GM12878 (cell line): ENCODE measurements around the gene PACS2. TPM values are rescaled to one million over a fixed set of nuclear protein-coding genes. Genes with fewer than 3 reads are reported as not detected.

ENCODE experiments used
- ATAC-seq: fragments of 200-7000 bp; cut with Tn5 transposase; 3 replicates; pipeline ENCODE4 v1.9.1; 2020; ENCODE audit warnings: mild to moderate bottlenecking, moderate library complexity
- BruUV-seq: library from RNA; stranded (reverse); fragments of 400-500 nt; replicated peaks from 2 replicates; lab custom pipeline; 2021; lab: Mats Ljungman, UMichigan
- CTCF ChIA-PET: fragments of 300-600 bp; sonication (Branson Sonifier 250); formaldehyde crosslinking; extraction: SDS; loops from one replicate; lab custom pipeline; 2021; ENCODE audit warnings: inconsistent platforms; lab: Yijun Ruan, JAX
- POLR2A ChIA-PET: fragments of 350-600 bp; formaldehyde crosslinking; extraction: SDS; loops from one replicate; lab custom pipeline; 2021; ENCODE audit warnings: inconsistent platforms; lab: Charles Lee
- RAD21 ChIA-PET: fragments of 300-600 bp; sonication (Branson Sonifier 250); formaldehyde crosslinking; loops from one replicate; lab custom pipeline; 2023; ENCODE audit warnings: antibody characterized with exemption; ENCODE audit not compliant: unreplicated experiment; lab: Charles Lee
- SMC1A ChIA-PET: fragments of 300-600 bp; sonication (Branson Sonifier 250); formaldehyde crosslinking; loops from one replicate; lab custom pipeline; 2023; ENCODE audit not compliant: unreplicated experiment, uncharacterized antibody; lab: Charles Lee
- DNase-seq: peaks from one replicate; pipeline ENCODE4 v3.0.0-alpha.2; 2011; ENCODE audit warnings: low read depth, low spot score
- FAIRE-seq: peaks from 3 replicates; lab custom pipeline; 2011; peaks lifted over from hg19 to GRCh38; lab: Jason Lieb, UNC
- H2AFZ ChIP-seq: 2 replicates; pipeline ENCODE4 v1.6.0; 2011; ENCODE audit warnings: low read depth, low read length, control low read depth; ENCODE audit not compliant: control insufficient read depth
- H3K27ac ChIP-seq: 2 replicates; pipeline ENCODE4 v1.5.1; 2011; ENCODE audit warnings: control low read depth; ENCODE audit not compliant: control insufficient read depth, insufficient read depth
- H3K27me3 ChIP-seq, 2 experiments: replicated peaks in 1 of 2; 2 replicates each; pipeline versions ENCODE4 v1.6.0 to v1.6.1; 2011; ENCODE audit warnings: low read length in 1 of 2; ENCODE audit not compliant: control insufficient read depth in 2 of 2, insufficient read depth in 2 of 2
- H3K36me3 ChIP-seq, 2 experiments: 2 replicates each; pipeline ENCODE4 v1.5.1; 2011; ENCODE audit warnings: low read length in 1 of 2; ENCODE audit not compliant: control insufficient read depth in 2 of 2, insufficient read depth in 2 of 2
- H3K4me1 ChIP-seq: 2 replicates; pipeline ENCODE4 v1.6.1; 2011; ENCODE audit warnings: mild to moderate bottlenecking, low read length, moderate library complexity, mixed read lengths; ENCODE audit not compliant: control insufficient read depth, insufficient read depth
- H3K4me2 ChIP-seq: 2 replicates; pipeline ENCODE4 v1.6.0; 2011; ENCODE audit warnings: control low read depth; ENCODE audit not compliant: control insufficient read depth, insufficient read depth
- H3K4me3 ChIP-seq: fragments of 200-600 bp; sonication (generic); 2 replicates; pipeline ENCODE4 v1.5.1; 2016
- H3K79me2 ChIP-seq: 2 replicates; pipeline ENCODE4 v1.6.0; 2011; ENCODE audit warnings: low read length; ENCODE audit not compliant: control insufficient read depth, insufficient read depth
- H3K9ac ChIP-seq: 2 replicates; pipeline ENCODE4 v1.8.0; 2011; ENCODE audit warnings: low read length, control low read depth, mixed read lengths; ENCODE audit not compliant: control insufficient read depth, insufficient read depth
- H3K9me3 ChIP-seq: replicated peaks from 3 replicates; pipeline ENCODE4 v1.5.1; 2011; ENCODE audit warnings: mild to moderate bottlenecking, low read length; ENCODE audit not compliant: control insufficient read depth, insufficient read depth
- H4K20me1 ChIP-seq: 2 replicates; pipeline ENCODE4 v1.6.0; 2011; ENCODE audit not compliant: control insufficient read depth, insufficient read depth
- EED ChIP-seq: sonication (generic); IDR thresholded peaks from 2 replicates; pipeline ENCODE4 v1.6.1; 2016; ENCODE audit warnings: antibody characterized with exemption, low read depth
- LARP7 ChIP-seq: fragments of 450-650 bp; IDR thresholded peaks from 2 replicates; pipeline ENCODE4 v1.6.1; 2017; ENCODE audit warnings: mild to moderate bottlenecking
- NR2C2 ChIP-seq: IDR thresholded peaks from 2 replicates; pipeline ENCODE4 v1.6.1; 2011; ENCODE audit warnings: borderline replicate concordance, low read depth; ENCODE audit not compliant: control insufficient read depth, insufficient read length
- PKNOX1 ChIP-seq: fragments of 450-650 bp; IDR thresholded peaks from 2 replicates; pipeline ENCODE4 v1.6.1; 2016; ENCODE audit warnings: mild to moderate bottlenecking
- WGBS: methylation state at CpG from one replicate; pipeline ENCODE4 v1.1.6; 2016; ENCODE audit warnings: low lambda C conversion rate; ENCODE audit not compliant: insufficient replicate concordance, insufficient coverage; ENCODE audit errors: missing lambda C conversion rate; 5-methylcytosine and 5-hydroxymethylcytosine counted together
- in situ Hi-C: fragments of 300-500 bp; cut with MboI; formaldehyde crosslinking; loops from 9 replicates; pipeline ENCODE4 v1.14.3; 2018; ENCODE audit warnings: mixed read lengths
- intact Hi-C: fragments of 100-400 bp; cut with micrococcal nuclease; formaldehyde crosslinking; loops from one replicate; pipeline ENCODE4 v1.14.2; 2022; ENCODE audit not compliant: unreplicated experiment
- polyA plus RNA-seq, 11 experiments: library from polyadenylated mRNA; depleted of rRNA in 4 of 11; unstranded in 6 of 11; stranded (reverse) in 5 of 11; fragments of >200 nt; fragmentation: Nextera tagmentation in 4 of 11; fragmentation: Illumina TruSeq in 1 of 11; extraction: Ambion mirVana in 4 of 11; extraction: Trizol in 1 of 11; gene quantifications; 1 replicate in 1 of 11; 2 replicates in 10 of 11; pipeline versions ENCODE4 v1.2.1 to v1.2.3, GENCODE V29; 2011 to 2016; ENCODE audit warnings: inconsistent platforms in 2 of 11, missing spikeins in 2 of 11, low read depth in 1 of 11
- total RNA-seq, 4 experiments: library from RNA; depleted of rRNA in 3 of 4; stranded (reverse); fragments of >200 nt in 3 of 4; fragmentation: Illumina TruSeq in 1 of 4; extraction: Trizol in 1 of 4; gene quantifications; 2 replicates each; pipeline versions ENCODE4 v1.2.1 to v1.2.3, GENCODE V29; 2013 to 2021

PACS2 gene
- total and polyA plus RNA-seq, 10 of the 15 experiments (the other 5 are each of a cell fraction or from before 2014, with no cell fraction given), result 0.21 to 37.3 (median 9.4) TPM

- TF ChIP-seq LARP7, result no peak
These were observed 59.8 kb downstream of the PACS2 start (continued) for GRCh38 chr14:105374389-105374788.

DNA sequence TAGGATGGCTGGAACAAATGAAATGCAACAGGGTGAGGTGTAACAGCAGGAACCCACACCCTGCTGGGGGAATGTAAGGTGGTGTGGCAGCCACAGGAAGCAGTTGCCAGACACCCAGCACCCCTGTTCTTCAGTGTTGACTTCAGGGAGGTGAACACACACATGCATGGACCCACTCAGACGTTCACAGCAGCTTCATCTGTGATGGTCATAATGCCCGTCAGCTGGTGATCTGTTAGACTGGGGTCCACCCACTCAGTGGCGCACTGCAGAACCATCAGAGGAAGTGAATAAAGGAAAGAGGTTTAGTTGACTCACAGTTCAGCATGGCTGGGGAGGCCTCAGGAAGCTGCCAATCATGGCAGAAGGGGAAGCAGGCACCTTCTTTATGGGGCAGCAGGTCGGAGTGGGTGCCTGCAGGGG lies 61.1 kb downstream of the PACS2 start:
- POLR2A ChIA-PET, result no interaction called here
- CTCF ChIA-PET, result interaction anchor here (1.8 kb wide), 1 partner anchor 106 kb away, joined by 7 read pairs; no protein-coding TSS in a partner anchor
- Histone ChIP-seq H2AFZ (no peak overlapping the region), H3K9ac (no peak overlapping the region), H3K4me1 (no peaks in the 10 kb centered on the region; the same call in none of the 2 replicates), H3K4me3 (no peak overlapping the region), H3K27ac (no peak overlapping the region), H4K20me1 (no peaks in the 10 kb centered on the region), H3K79me2 (no peaks in the 10 kb centered on the region), H3K9me3 (no peaks in the 10 kb centered on the region), H3K36me3 (no peaks in the 10 kb centered on the region), H3K4me2 (no peak overlapping the region), H3K27me3 (no peaks in the 10 kb centered on the region)
- DNase-seq (no peak), FAIRE-seq (no peak), ATAC-seq (peak; percentile 50)
- intact Hi-C loops (no loop called here), in situ Hi-C loops (no loop called here)
- RAD21 ChIA-PET, result no interaction called here
- TF ChIP-seq EED, result no peak
- no peak for TF ChIP-seq NR2C2
- TF ChIP-seq PKNOX1, result peak; percentile 80
- BruUV-seq, result no TSS peak
- WGBS, result 15% methylated on average over 4 of the region's 4 CpGs
- SMC1A ChIA-PET, result interaction anchor here (0.9 to 1.1 kb wide), 3 partner anchors 23 to 114 kb away, joined by 3 to 4 read pairs (median 3); no protein-coding TSS in a partner anchor
